Right lobe of liver (tissue), 6 donors: Measurements from ENCODE around the gene FAM168A. TPM values are rescaled to one million over a fixed set of nuclear protein-coding genes. Genes with fewer than 3 reads are reported as not detected.

Source experiments
- ATAC-seq, 4 donors: fragments of 200-7000 bp; cut with Tn5 transposase; one replicate each; pipeline ENCODE4 v1.9.1; 2020; ENCODE audit warnings: mild to moderate bottlenecking in 4 of 4, moderate library complexity in 4 of 4
- DNase-seq, 3 donors: peaks; one replicate each; pipeline ENCODE4 v3.0.0-alpha.2; 2020
- H3K27ac ChIP-seq, 3 donors: fragments of 200-600 bp; one replicate each; pipeline ENCODE4 v1.8.0; 2022
- H3K27me3 ChIP-seq, 2 donors: fragments of 200-600 bp; one replicate each; pipeline ENCODE4 v1.8.0; 2022
- H3K36me3 ChIP-seq, 4 donors: fragments of 200-600 bp; sonication (generic) in 1 of 4; one replicate each; pipeline versions ENCODE4 v1.5.1 to v1.8.0; 2017 to 2022; ENCODE audit warnings: control low read depth in 1 of 4
- H3K4me1 ChIP-seq, 4 donors: fragments of 200-600 bp; sonication (generic) in 1 of 4; one replicate each; pipeline versions ENCODE4 v1.5.1 to v1.8.0; 2017 to 2022; ENCODE audit warnings: control low read depth in 1 of 4
- H3K4me3 ChIP-seq, 3 donors: fragments of 200-600 bp; one replicate each; pipeline ENCODE4 v1.8.0; 2022
- H3K9me3 ChIP-seq, 4 donors: fragments of 200-600 bp; sonication (generic) in 1 of 4; one replicate each; pipeline versions ENCODE4 v1.5.1 to v1.8.0; 2017 to 2022; ENCODE audit warnings: control low read depth in 1 of 4
- POLR2A ChIP-seq: fragments of 450-650 bp; IDR thresholded peaks from one replicate; pipeline ENCODE4 v1.6.1; 2017; ENCODE audit warnings: antibody characterized with exemption, mild to moderate bottlenecking
- WGBS: methylation state at CpG from one replicate; pipeline ENCODE4 v1.1.6; 2018; ENCODE audit warnings: low coverage, low lambda C conversion rate; ENCODE audit not compliant: insufficient coverage; ENCODE audit errors: missing lambda C conversion rate; 5-methylcytosine and 5-hydroxymethylcytosine counted together
- intact Hi-C, 2 donors: fragments of 100-400 bp; cut with DNase I; formaldehyde crosslinking; loops; one replicate each; pipeline versions ENCODE4 v1.11.2 to v1.14.1; 2022
- total RNA-seq, 6 experiments: library from RNA; depleted of rRNA in 2 of 6; stranded (reverse); fragments of >200 nt in 2 of 6; fragmentation: NEBNext Ultra II Directional in 3 of 6; extraction: Animal tissue kit (Norgen Biotek cat#: 25700) in 3 of 6; gene quantifications; one replicate each; pipeline versions ENCODE4 v1.1.0 to v1.2.4, GENCODE V29; 2016 to 2023
- TF ChIP-seq, protein P1 (sequence below), 4 donors: fragments of 200-600 bp in 3 of 4; fragments of 450-650 bp in 1 of 4; IDR thresholded peaks; one replicate each; pipeline versions ENCODE4 v1.5.1 to v1.8.0; 2016 to 2022; ENCODE audit warnings: antibody characterized with exemption in 4 of 4, mild to moderate bottlenecking in 2 of 4
- donor health status: DM: no; HTN: yes; CAD: no.
- donor health status: DM: no; HTN: no; CAD: no.
- donor health status: DM: no; HTN: no; CAD: no.
- donor health status: DM: no; HTN: yes; CAD: no.
- donor health status: DM: no; HTN: yes; CAD: no.

FAM168A gene
- total RNA-seq, 6 experiments from 2014 or later: 13.0 to 21.5 (median 15.9) TPM

DNA sequence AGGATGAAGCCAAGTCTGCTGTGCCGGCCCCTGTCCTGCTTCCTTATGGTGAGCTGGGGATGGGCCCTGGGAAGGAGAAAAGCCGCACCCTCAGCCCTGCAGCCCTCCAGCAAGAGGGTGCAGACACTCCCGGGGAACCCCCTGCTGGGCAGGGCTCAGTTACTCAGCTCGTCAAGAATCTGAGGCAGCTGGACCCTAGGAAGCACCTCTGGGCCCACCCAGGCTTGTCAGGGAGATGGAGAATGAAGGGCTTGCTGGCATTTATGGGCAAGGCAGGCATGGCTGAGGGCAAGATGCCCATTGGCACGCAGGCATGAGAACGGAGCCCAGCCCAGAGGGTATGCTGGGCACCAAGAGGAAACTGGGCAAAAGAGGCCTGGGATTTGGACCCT is 208.8 kb downstream of the FAM168A start:
- Histone ChIP-seq H3K27me3 (no peaks in the 10 kb centered on the region), H3K9me3 (no peaks in the 10 kb centered on the region), H3K36me3 (no peaks in the 10 kb centered on the region), H3K4me3 (no peak overlapping the region), H3K4me1 (peaks cover 0 to 8% (median 0%) of the 10 kb centered on the region in 4 donors), H3K27ac (no peak overlapping the region)
- ATAC-seq (no peak), DNase-seq (no peak)
- WGBS: 71% methylated on average over 2 of the region's 6 CpGs
- no peak for TF ChIP-seq POLR2A
- TF ChIP-seq, protein P1, sequence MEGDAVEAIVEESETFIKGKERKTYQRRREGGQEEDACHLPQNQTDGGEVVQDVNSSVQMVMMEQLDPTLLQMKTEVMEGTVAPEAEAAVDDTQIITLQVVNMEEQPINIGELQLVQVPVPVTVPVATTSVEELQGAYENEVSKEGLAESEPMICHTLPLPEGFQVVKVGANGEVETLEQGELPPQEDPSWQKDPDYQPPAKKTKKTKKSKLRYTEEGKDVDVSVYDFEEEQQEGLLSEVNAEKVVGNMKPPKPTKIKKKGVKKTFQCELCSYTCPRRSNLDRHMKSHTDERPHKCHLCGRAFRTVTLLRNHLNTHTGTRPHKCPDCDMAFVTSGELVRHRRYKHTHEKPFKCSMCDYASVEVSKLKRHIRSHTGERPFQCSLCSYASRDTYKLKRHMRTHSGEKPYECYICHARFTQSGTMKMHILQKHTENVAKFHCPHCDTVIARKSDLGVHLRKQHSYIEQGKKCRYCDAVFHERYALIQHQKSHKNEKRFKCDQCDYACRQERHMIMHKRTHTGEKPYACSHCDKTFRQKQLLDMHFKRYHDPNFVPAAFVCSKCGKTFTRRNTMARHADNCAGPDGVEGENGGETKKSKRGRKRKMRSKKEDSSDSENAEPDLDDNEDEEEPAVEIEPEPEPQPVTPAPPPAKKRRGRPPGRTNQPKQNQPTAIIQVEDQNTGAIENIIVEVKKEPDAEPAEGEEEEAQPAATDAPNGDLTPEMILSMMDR (IDR thresholded peaks at IDR 0.05): no peak
- intact Hi-C loops: loop anchor here in 1 of 2 donors (10.0 kb wide), 1 partner anchor 94 kb away; no protein-coding TSS in a partner anchor

DNA sequence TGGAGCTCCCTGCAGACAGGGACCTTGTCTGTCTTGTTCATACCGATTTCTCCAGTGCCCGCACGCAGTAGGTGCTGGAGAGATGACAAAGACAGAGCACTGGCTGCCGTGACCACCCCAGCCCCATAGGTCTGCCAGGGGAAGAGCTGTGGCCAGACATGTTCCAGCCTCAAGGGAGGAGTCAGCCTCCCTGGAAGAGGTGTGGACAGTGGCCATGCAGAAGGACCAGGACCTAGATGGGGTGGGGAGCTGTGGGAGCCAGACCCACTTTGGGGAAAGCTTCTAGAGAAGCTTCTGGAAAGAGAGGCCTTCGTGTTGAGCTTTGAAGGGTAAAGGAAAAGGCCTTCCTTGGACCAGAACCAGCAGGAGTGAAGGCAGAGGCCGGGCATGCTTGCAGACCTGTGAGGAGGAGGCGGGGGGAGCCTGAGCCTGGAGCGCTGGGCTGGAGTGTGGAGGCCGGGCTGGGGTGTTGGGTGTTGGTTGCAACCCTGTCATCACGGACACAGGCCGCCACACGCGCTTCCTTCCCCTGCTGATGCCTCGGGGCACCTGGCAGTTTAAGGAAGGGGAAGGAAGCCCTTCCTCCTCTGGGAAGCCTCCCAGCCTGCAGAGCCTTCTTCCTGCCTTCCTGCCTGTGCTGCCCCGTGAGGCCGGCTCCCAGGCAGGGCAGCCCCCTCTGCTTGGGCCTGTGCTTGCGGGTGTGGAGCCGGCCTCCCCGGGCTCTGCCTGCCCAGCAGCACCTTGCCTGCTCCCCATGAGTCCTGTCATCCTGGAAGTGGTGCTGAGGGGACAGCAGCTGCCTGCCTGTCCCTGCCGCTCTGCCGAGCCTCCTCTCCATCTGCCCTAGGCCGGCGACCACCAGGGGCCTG is 209.4 kb downstream of the FAM168A start:
- DNase-seq (peak in 2 of 3 donors; percentile 72 to 76), ATAC-seq (peak; percentile 25 to 30 (median 28))
- no peaks in the 10 kb centered on the region for H3K9me3 ChIP-seq
- no peak overlapping the region for H3K4me3 ChIP-seq
- H3K36me3 ChIP-seq: no peaks in the 10 kb centered on the region
- 75% methylated on average over 7 of the region's 23 CpGs for WGBS
- TF ChIP-seq, protein P1 (IDR thresholded peaks at IDR 0.05): no peak
- no peak for TF ChIP-seq POLR2A
- no peaks in the 10 kb centered on the region for H3K27me3 ChIP-seq
- peak overlapping the region in 1 of 3 donors; percentile 43 for H3K27ac ChIP-seq
- H3K4me1 ChIP-seq: peaks cover 0 to 8% (median 0%) of the 10 kb centered on the region in 4 donors
- intact Hi-C loops: loop anchor here in 1 of 2 donors (10.0 kb wide), 1 partner anchor 94 kb away; no protein-coding TSS in a partner anchor

DNA sequence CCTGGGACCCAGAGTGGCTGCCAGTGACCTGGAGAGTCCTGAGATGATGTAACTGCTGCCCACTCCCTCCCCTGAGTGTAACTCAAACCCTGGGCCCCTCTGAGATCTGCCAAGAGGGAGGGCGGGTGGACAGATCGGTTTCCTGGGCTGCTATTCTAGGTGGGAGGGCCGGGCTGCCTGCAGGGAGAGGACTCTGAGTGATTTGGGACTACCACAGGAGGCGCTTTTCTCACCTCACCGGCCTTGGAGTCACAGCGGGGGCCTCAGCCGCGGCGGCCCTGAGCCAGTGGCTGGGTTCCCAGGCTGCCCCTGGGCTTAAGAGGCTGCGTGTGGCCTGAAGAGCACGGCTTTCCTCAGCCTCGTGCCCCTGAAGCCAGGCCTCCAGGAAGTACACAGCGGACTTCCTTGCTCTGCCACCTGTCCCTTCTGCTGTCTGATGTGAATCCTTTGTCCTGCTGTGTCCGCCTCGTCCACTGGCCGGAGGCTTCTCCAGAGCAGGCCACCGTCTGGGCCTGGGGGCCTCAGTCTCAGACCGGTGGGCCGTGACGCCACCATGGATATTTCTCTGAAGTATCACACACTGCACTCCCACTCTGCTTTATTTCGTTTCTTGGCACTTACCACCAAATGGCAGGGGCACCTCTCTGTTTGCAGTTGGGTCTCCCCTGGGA is 210.2 kb downstream of the FAM168A start:
- Histone ChIP-seq H3K27ac (peak overlapping the region in 2 of 3 donors; percentile 37 to 43), H3K4me1 (peaks cover 0 to 8% (median 0%) of the 10 kb centered on the region in 4 donors), H3K27me3 (no peaks in the 10 kb centered on the region), H3K9me3 (no peaks in the 10 kb centered on the region), H3K36me3 (no peaks in the 10 kb centered on the region), H3K4me3 (no peak overlapping the region)
- 65% methylated on average over 2 of the region's 21 CpGs for WGBS
- ATAC-seq: no peak
- TF ChIP-seq, protein P1 (IDR thresholded peaks at IDR 0.05): no peak
- TF ChIP-seq POLR2A: no peak
- no peak for DNase-seq
- intact Hi-C loops: loop anchor here in 1 of 2 donors (10.0 kb wide), 1 partner anchor 93 kb away; no protein-coding TSS in a partner anchor

DNA sequence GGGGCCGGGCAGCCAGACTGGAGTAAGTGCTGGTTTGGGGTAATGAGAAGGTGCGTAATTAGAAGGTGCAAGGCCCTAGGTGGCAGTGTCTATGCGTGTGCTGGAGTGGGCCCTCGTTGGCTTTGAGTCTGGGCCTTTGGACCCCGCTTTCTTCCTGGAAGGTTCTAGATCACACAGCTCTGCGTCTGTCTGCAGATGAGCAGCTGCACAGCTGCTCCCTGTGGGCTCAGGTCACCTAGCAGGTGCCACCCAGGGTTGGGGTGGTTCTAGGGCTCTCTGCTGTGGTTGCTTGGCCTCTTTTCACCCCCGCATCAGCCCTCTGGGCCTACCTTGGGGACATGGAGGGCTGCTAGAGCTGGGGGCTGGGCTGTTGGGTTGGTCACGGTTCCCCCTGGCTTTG is 211.4 kb downstream of the FAM168A start:
- DNase-seq (no peak), ATAC-seq (no peak)
- peaks cover 0 to 8% (median 0%) of the 10 kb centered on the region in 4 donors for H3K4me1 ChIP-seq
- H3K27me3 ChIP-seq: no peaks in the 10 kb centered on the region
- peak overlapping the region; percentile 10 to 72 (median 53) for H3K27ac ChIP-seq
- H3K4me3 ChIP-seq: no peak overlapping the region
- TF ChIP-seq, protein P1 (IDR thresholded peaks at IDR 0.05): no peak
- no peak for TF ChIP-seq POLR2A
- no peaks in the 10 kb centered on the region for H3K36me3 ChIP-seq
- intact Hi-C loops: loop anchor here in 1 of 2 donors (10.0 kb wide), 1 partner anchor 92 kb away; no protein-coding TSS in a partner anchor
- 75% methylated on average over 1 of the region's 8 CpGs for WGBS
- H3K9me3 ChIP-seq: no peaks in the 10 kb centered on the region
